WI38 (cell line): ENCODE results near the gene EXTL1.

Source experiments
- H3K4me3 ChIP-seq: 2 replicates; pipeline ENCODE4 v1.5.1; 2011; ENCODE audit warnings: low read depth, mild to moderate bottlenecking, control low read depth, low read length
- TF ChIP-seq, protein P1 (sequence below): IDR thresholded peaks from 2 replicates; pipeline ENCODE4 v1.5.1; 2012; ENCODE audit warnings: low read depth, mild to moderate bottlenecking, control low read depth, low read length

Gene EXTL1

DNA sequence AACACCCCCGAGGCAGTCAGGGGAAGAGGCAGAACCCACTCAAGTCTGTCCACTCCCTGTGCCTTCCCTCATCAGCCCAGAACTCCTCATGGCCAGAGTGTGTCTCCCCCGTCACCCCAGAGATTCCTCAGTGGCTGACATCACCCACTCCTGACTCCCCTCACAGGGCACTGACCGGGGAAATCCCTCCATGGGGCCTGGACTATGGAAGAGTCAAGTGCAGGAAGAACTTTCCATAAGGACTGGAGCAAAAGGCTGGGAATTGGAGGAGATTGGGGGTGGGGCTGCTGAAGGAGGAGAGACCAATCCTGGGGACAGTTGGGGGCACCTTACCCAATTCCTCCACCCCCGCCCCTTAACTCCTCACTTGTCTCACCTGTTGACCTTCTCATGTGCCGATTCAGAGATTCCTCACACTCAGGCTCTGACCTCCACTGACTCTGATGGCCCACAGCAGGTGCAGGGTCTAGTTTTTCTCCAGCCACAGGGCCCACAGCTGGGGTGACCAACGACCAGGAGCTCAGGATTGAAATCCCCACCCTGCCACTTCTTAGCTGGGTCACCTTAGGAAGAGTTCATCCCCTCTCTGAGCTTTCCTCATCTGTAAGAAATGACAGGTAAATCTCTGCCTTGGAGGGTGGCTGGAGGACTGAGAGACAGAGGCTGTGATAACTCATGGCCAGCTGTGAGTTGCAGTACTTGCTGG lies 481 bp upstream of the EXTL1 start:
- TF ChIP-seq, protein P1, sequence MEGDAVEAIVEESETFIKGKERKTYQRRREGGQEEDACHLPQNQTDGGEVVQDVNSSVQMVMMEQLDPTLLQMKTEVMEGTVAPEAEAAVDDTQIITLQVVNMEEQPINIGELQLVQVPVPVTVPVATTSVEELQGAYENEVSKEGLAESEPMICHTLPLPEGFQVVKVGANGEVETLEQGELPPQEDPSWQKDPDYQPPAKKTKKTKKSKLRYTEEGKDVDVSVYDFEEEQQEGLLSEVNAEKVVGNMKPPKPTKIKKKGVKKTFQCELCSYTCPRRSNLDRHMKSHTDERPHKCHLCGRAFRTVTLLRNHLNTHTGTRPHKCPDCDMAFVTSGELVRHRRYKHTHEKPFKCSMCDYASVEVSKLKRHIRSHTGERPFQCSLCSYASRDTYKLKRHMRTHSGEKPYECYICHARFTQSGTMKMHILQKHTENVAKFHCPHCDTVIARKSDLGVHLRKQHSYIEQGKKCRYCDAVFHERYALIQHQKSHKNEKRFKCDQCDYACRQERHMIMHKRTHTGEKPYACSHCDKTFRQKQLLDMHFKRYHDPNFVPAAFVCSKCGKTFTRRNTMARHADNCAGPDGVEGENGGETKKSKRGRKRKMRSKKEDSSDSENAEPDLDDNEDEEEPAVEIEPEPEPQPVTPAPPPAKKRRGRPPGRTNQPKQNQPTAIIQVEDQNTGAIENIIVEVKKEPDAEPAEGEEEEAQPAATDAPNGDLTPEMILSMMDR, result no peak
- H3K4me3 ChIP-seq, result no peak overlapping the region

DNA sequence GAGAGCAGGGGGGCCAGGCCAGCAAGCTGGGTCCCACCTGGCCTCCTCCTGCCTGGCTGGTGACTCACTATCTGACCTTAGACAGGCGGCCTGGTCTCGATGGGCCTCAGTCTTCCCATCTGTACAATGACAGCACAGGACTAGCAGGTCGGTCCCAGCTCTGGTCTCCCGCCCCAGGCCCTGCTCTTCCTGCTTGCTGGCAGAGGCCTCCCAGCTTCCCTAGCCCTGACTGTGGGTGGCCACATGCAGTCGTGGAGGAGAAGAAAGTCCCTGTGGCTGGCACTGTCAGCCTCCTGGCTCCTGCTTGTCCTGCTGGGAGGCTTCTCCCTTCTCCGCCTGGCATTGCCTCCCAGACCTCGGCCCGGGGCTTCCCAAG lies 817 bp downstream of the EXTL1 start:
- no peak overlapping the region for H3K4me3 ChIP-seq
- TF ChIP-seq, protein P1, result no peak

DNA sequence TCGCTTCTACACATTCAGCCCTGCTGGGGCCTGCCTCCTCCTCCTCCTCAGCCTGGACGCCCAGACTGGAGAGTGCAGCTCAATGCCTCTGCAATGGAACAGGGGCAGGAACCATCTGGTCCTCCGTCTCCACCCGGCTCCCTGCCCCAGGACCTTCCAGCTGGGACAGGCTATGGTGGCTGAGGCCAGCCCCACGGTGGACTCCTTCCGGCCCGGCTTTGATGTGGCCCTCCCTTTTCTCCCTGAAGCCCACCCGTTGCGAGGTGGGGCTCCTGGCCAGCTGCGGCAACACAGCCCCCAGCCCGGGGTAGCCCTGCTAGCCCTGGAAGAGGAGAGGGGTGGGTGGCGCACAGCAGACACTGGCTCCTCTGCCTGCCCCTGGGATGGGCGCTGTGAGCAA lies 1.4 kb downstream of the EXTL1 start:
- no peak overlapping the region for H3K4me3 ChIP-seq
- TF ChIP-seq, protein P1, result no peak

DNA sequence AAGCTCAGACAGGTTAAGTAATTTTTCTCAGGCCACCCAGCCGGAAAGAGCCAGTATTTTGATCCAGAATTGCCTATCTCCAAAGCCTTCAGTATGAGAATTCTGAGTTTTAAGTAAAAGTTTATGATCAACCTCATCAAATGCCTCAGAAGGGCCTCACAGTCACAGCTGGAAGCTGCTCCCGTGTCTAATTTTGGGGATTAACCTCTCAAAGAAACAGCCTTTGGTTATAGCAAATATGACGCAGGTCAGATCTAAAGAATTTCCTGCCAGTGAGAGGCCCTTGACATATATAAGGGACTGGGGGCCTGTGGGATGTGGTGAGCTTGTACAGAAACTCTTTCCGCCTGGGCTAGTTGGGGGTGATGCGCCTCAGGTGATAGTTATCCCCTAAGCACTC lies 2.3 kb downstream of the EXTL1 start:
- no peak overlapping the region for H3K4me3 ChIP-seq
- TF ChIP-seq, protein P1, result no peak

DNA sequence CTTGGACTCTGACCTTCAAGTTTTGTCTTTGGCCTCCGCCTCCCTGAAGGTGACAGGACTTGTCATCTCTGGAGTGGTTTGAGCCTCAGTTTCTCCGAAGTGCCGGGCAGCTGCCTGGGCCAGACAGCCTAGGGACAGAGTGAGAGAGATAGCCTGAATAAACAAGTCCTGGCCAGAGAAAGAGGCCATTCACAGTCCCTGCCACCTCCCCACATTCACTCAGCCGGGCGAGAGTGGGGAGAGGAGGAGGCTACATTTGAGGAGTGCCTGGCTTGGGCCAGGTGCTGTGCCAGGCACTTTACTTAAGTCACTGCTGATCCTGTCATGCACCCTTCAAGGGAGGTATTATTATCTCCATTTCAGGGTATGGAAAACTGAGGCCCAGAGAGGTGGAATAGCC lies 3.5 kb downstream of the EXTL1 start:
- TF ChIP-seq, protein P1, result no peak
- no peak overlapping the region for H3K4me3 ChIP-seq

DNA sequence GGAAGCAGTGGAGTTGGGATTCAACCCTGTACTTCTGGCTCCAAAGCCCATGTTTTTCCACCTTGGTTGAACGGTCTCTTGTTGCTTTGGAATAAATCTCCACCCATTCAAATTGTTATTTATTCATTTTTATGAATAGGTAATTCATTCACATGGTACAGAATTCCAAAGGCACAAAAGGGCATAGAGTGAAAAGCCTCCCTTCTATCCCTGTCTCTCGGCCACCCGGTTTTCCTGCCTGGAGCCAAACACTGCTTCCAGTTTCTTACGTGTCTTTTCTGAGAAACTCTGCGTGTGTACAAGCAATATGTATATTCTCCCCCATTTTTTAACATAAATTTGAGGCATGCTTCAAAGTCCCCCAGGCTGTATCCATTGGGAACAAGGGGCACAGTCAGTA lies 3.9 kb downstream of the EXTL1 start:
- TF ChIP-seq, protein P1, result no peak
- no peak overlapping the region for H3K4me3 ChIP-seq

DNA sequence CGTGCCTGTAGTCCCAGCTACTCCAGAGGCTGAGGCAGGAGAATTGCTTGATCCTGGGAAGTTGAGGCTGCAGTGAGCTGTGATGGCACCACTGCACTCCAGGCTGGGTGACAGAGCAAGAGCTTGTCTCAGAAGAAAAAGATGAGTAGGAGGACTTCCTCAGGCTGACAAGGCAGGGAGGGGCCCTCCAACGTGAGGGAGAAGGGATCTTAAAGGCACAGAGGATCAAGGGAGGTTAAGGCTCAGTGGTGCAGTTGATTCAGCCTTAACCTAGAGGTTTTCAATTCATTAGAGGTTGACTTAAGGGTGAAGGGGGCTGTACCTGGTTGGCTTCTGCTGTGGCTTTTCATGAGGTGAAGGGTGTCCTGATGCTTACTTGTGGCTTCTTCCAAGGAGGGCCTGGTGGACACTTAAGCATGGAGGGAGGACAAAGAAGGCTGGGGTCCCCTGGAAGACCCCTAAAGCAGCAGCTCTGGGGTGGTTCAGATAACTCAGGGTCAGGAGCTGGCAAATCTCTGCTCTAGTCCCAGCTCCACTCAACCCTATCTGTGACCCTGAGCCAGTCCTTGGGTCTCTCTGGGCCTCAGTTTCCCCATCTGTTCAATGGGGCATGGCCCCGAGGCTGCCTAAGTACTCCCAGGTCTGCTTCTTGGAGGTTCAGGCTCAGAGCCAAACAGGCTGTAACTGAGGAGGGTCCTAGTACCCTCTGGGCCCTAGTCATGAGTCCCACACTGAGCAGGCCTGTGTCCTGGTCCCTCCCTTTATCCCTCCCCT lies 6.3 kb downstream of the EXTL1 start:
- no peak overlapping the region for H3K4me3 ChIP-seq
- TF ChIP-seq, protein P1, result no peak
